Activated CD4-positive, alpha-beta T cell treated with anti-CD3 and anti-CD28 coated beads for 48 hours (primary cell): Measurements from ENCODE around the gene ADRA2B.
"Not testable (repeated sequence)": the region's sequence is repeated elsewhere in the genome, so short reads cannot be mapped to it uniquely, and the experiment has no call there.

Source experiments
- DNase-seq: peaks from one replicate; pipeline ENCODE4 v3.0.0-alpha.2; 2020

Gene ADRA2B

DNA sequence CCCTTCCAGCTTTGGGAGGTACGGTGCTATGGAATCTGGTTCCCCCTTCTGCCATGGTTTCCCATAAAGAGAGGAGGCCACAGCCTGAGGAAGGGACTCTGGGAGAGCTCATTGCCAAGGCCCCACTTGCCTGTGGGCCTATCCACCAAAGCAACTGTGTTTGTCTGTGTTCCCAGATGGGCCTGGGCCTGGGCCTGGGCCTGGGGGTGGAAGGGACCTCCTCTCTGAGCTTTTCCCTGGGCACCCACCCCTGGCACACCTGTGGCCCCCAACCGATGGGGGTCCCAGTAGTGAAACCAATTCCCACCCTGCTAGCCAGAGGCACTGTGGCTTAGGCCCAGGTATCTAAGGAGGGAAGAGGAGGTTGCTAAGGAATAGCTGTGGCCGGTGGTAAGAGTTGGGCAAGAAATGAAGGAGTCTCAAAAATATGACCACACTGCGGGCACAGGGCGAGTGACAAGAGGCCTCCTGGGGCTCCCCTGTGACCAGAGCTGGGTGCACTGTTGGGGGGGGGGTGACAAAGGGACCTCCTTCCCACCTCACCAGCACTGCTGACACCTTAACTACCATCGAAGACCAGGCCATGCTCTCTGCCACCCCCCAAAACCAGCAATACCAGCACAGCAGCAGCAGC is 33.8 kb upstream of the ADRA2B start:
- no peak for DNase-seq

GRCh38 chr2:96148410-96149217 is 32.2 kb upstream of the ADRA2B start:
- DNase-seq, result peak; percentile 99

- peak; percentile 64 for DNase-seq
Observed at GRCh38 chr2:96147593-96148201, 31.3 kb upstream of the ADRA2B start.

GRCh38 chr2:96146881-96147592 is 30.7 kb upstream of the ADRA2B start:
- DNase-seq, result peak; percentile 34

DNA sequence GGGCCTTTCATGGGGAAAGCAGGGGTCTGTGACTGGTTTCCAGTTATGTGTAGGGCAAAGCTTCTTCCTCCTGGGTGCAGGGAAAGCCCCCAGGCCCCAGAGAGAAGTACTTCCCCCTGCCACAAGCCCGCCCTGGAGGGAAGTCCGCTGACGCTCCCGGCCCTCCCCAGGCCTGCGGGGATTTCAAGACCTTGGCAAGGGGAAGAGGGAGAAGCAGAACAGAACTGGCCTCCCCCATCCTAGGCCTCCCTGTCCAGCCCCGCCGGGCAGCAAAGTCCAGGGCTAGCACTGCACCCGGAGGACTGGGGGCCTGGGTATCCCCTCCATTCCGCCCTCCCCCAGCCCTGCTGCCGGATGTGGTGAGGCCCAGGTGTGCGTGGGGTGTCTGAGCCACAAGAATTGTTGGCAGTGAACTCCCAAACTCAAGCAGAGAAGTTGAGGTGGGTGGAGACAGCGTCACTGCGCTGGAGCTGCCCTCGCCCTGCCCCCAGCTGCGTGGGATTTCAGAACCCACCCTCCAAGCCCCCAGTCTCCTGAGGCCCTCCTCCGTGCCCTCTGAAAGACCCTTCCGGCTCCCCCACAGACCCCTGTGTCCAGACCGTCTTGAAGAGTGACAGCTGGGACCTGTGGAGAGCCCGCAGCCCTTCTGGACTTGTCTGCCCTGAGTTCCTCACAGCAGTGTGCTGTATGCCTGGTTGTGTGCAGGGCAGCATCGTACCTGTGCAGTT is 29.9 kb upstream of the ADRA2B start:
- DNase-seq, result peak; percentile 94

- no peak for DNase-seq
Observed at GRCh38 chr2:96145848-96146152, 29.4 kb upstream of the ADRA2B start.

DNA sequence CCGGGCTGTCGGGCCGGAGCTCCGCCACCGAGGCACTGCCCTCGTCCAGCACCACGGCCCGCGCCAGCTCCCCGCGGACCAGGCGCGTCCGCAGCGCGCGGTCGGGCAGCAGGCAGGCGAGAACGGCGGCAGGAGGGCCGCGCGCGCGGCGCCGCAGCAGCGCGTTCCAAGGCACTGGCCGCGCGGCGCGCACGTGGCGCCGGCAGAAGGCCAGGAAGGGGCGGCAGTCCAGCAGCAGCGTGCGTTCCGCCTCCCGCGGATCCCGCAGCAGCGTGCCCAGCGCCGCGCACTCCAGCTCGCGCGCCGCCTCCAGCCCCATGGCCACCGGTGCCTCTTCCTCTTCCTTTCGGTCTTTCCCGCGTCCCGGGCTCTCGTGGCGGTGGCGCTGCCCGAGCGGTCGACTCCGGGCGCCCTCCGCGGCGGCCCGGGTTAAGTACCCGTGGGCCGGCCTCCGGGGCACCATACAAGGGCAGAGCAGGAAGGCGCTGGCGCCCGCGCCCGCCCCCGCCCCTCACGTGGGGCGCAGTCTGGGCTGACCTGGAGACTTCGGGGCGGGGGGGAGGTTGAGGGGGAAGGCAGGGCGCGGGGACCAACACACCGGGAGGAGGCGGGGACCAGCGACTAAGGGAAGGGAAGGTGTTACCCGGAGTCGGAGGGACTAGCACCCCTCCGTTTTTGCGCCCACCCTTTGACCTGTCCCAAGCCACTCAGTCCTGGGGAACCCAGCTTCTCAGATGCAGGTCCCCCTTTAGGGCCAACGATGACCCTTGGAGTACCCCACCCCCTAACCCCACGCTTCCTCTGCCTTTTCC is 28.9 kb upstream of the ADRA2B start, which contains the start of gene DUSP2:
Gene DUSP2 (minus strand): TSS at position 405 of the 812 bp plus-strand sequence. CDS start 86 bp downstream, at position 319.
- DNase-seq, result peak; percentile 95

- DNase-seq, result peak; percentile 64
Observed at GRCh38 chr2:96144481-96145035, 28.2 kb upstream of the ADRA2B start.

- DNase-seq, result peak; percentile 61
Observed at GRCh38 chr2:96143848-96144480, 27.6 kb upstream of the ADRA2B start.

- DNase-seq, result peak; percentile 61
Observed at GRCh38 chr2:96143231-96143847, 27.0 kb upstream of the ADRA2B start.

GRCh38 chr2:96142217-96143113 is 26.1 kb upstream of the ADRA2B start:
- DNase-seq, result peak; percentile 91

DNA sequence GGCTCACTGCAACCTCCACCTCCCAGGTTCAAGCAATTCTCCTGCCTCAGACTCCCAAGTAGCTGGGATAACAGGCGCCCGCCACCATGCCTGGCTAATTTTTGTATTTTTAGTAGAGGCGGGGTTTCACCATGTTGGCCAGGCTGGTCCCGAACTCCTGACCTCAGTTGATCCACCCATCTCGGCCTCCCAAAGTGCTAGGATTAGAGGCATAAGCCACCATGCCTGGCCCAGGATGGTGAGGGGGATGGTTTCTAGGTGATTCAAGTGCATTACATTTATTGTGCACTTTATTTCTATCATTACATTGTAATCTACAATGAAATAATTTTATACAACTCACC is 25.2 kb upstream of the ADRA2B start:
- DNase-seq, result not testable (repeated sequence)

GRCh38 chr2:96140941-96141623 is 24.7 kb upstream of the ADRA2B start:
- no peak for DNase-seq

DNA sequence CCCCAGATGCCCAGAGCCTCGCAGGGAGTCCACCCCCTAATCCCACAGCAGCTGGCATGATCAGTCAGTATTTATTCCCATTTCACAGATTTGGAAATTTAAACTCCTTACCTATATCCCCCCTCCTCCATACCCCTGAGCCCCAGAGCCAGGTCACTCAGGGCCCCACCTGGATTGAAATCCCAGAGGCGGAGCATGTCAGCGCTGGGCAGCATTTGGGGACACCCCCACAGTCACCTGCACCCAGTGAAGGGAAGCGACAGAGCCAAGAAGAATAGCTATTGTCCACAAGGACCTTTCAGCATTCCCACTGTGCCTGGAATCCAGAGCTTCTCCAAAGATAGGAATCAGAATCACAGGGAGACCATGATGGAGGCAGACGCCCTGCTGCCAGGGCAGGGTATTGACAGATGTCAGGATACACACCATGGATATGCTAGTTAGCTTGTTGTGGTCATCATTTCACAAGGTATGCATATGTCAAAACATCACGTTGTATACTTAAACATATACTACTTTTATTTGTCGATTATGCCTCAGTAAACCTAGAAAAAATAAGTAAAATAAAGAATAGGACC is 22.9 kb upstream of the ADRA2B start:
- DNase-seq, result no peak

DNA sequence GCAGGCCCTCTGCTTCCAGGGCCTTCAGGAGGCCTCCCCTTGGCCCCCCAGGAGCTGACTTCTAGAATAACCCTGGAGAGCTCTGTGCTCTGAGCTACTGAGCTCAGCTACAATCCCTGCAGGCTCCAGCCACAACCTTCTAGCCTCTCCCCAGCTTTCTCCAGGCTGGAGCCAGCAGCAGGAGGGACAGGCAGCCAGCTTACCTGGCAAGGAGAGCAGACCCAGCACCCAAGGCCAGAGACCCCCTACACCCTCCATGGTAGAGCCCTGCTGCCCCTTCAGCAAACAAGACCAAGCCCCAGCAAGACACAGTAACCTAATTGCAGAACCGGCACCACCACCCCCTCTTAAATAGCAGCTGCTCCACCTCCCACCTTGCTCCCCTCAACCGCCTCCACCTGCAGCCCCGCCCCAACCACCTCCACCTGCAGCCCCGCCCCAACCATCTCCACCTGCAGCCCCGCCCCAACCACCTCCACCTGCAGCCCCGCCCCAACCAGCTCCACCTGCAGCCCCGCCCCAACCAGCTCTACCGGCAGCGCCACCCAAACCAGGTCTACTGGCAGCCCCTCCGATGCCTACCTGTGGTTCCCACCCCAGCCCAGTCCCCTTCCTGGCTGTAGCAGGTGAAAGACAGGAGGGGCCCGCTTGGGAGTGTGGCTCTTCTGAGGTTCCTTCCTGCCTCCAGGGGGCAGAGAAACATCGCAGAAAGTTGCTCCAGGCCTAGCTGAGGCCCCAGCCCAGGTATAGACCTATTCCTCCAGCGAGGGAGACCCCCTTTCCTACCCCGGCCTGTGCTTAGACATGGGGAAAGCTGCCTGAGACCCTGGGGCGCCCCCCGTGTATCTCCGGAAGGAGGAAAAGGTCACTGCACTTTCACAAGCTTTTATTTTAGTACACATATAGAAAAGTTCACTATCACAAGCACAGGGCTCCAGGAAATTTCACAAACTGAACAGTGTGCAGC is 22.1 kb upstream of the ADRA2B start, which contains the start of gene ASTL:
Gene ASTL (minus strand): TSS at position 324 of the 967 bp plus-strand sequence. CDS start 66 bp downstream, at position 258.
- DNase-seq, result peak; percentile 71

- DNase-seq, result no peak
Observed at GRCh38 chr2:96137321-96138178, 21.2 kb upstream of the ADRA2B start.
